Measurements from ENCODE around the gene CROCC2.

DNA sequence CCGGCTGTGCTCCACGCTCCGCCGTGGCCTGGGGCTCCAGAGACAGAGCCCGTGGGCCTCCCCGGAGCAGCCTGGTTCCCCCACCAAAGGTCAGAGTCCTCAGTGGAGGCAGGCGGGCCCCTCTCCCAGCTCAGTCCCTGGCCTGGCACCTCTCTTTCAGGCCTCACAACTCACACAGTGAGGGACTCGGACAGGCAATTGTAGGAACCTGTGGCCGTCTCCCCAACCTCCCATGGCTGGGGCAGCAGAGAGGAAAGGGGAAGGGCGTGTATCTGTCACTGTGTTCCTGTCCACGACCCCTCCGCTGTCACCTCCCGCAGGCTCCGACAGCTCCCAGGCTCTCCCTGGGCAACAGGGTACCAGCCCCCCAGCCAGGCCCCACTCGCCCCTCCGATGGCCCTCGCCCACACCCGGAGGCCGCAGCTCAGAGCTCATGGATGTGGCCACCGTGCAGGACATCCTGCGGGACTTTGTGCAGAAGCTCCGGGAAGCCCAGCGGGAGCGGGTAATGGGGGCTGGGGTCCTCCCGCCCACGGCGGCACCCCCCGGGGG, 59.8 kb downstream of the CROCC2 start:
- TF ChIP-seq, protein P1, sequence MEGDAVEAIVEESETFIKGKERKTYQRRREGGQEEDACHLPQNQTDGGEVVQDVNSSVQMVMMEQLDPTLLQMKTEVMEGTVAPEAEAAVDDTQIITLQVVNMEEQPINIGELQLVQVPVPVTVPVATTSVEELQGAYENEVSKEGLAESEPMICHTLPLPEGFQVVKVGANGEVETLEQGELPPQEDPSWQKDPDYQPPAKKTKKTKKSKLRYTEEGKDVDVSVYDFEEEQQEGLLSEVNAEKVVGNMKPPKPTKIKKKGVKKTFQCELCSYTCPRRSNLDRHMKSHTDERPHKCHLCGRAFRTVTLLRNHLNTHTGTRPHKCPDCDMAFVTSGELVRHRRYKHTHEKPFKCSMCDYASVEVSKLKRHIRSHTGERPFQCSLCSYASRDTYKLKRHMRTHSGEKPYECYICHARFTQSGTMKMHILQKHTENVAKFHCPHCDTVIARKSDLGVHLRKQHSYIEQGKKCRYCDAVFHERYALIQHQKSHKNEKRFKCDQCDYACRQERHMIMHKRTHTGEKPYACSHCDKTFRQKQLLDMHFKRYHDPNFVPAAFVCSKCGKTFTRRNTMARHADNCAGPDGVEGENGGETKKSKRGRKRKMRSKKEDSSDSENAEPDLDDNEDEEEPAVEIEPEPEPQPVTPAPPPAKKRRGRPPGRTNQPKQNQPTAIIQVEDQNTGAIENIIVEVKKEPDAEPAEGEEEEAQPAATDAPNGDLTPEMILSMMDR (IDR thresholded peaks at IDR 0.05), result no peak
- no peak for TF ChIP-seq POLR2A (IDR thresholded peaks at IDR 0.05)
